OCI-LY1 (cell line): Measurements from ENCODE around the gene SIDT1.
A peak's percentile ranks its signal among the peaks of the same experiment; 100 is the strongest.

Source experiments
- H2AFZ ChIP-seq: fragments of 200-600 bp; sonication (generic), shearing (Covaris generic); 2 replicates; pipeline ENCODE4 v1.6.0; 2014; ENCODE audit warnings: antibody characterized with exemption, mild to moderate bottlenecking, low read length
- H3F3A ChIP-seq: fragments of 200-600 bp; sonication (generic), shearing (Covaris generic); 2 replicates; pipeline ENCODE4 v1.6.0; 2014; ENCODE audit warnings: mild to moderate bottlenecking, antibody characterized with exemption, low read length, moderate library complexity; ENCODE audit not compliant: insufficient read depth
- H3K27ac ChIP-seq: fragments of 200-600 bp; sonication (generic); 2 replicates; pipeline ENCODE4 v1.5.1; 2014; ENCODE audit warnings: low read length, mixed run types, mild to moderate bottlenecking, low read depth; ENCODE audit not compliant: poor library complexity, severe bottlenecking
- H3K27me3 ChIP-seq: fragments of 200-600 bp; sonication (generic); 2 replicates; pipeline ENCODE4 v1.6.0; 2014; ENCODE audit warnings: antibody characterized with exemption, mild to moderate bottlenecking, low read length, moderate library complexity; ENCODE audit not compliant: insufficient read depth
- H3K36me3 ChIP-seq: fragments of 200-600 bp; sonication (generic); 2 replicates; pipeline ENCODE4 v1.6.1; 2014; ENCODE audit warnings: mild to moderate bottlenecking, antibody characterized with exemption, low read length, moderate library complexity, mixed read lengths; ENCODE audit not compliant: insufficient read depth
- H3K4me1 ChIP-seq: fragments of 200-600 bp; sonication (generic); 2 replicates; pipeline ENCODE4 v1.5.1; 2014; ENCODE audit warnings: mild to moderate bottlenecking, low read length, moderate library complexity; ENCODE audit not compliant: insufficient read depth, severe bottlenecking
- H3K4me2 ChIP-seq: fragments of 200-600 bp; sonication (generic), shearing (Covaris generic); 2 replicates; pipeline ENCODE4 v1.6.1; 2014; ENCODE audit warnings: low read length
- H3K4me3 ChIP-seq: fragments of 200-600 bp; sonication (generic); 2 replicates; pipeline ENCODE4 v1.5.1; 2014; ENCODE audit warnings: low read length, low read depth, mild to moderate bottlenecking, mixed read lengths; ENCODE audit not compliant: poor library complexity, severe bottlenecking
- H3K79me2 ChIP-seq: fragments of 200-600 bp; shearing (Covaris generic); 2 replicates; pipeline ENCODE4 v1.6.1; 2016; ENCODE audit warnings: mixed run types, low read length, mixed read lengths; ENCODE audit not compliant: insufficient read depth
- H3K9ac ChIP-seq: fragments of 200-600 bp; sonication (generic), shearing (Covaris generic); 2 replicates; pipeline ENCODE4 v1.6.1; 2014; ENCODE audit warnings: mild to moderate bottlenecking, low read length, mixed read lengths
- H3K9me2 ChIP-seq: fragments of 200-600 bp; sonication (generic), shearing (Covaris generic); 2 replicates; pipeline ENCODE4 v1.6.1; 2014; ENCODE audit warnings: low read depth, mild to moderate bottlenecking, low read length, mixed read lengths
- H3K9me3 ChIP-seq: fragments of 200-600 bp; shearing (Covaris generic); 2 replicates; pipeline ENCODE4 v1.6.1; 2014; ENCODE audit warnings: low read length, mixed read lengths
- H4K20me1 ChIP-seq: fragments of 200-600 bp; sonication (generic), shearing (Covaris generic); 2 replicates; pipeline ENCODE4 v1.6.0; 2016; ENCODE audit warnings: mild to moderate bottlenecking, low read length; ENCODE audit not compliant: insufficient read depth
- EZH2 ChIP-seq: fragments of 200-600 bp; sonication (generic), shearing (Covaris generic); IDR thresholded peaks from 2 replicates; pipeline ENCODE4 v1.8.0; 2017; ENCODE audit warnings: borderline replicate concordance, mixed run types, mild to moderate bottlenecking, antibody characterized with exemption, low read length, moderate library complexity, mixed read lengths
- TF ChIP-seq, protein P1 (sequence below): fragments of 200-600 bp; sonication (generic), shearing (Covaris generic); IDR thresholded peaks from 2 replicates; pipeline ENCODE4 v1.5.1; 2017; ENCODE audit warnings: mild to moderate bottlenecking, antibody characterized with exemption, low read length, moderate library complexity, mixed read lengths

Gene SIDT1

DNA sequence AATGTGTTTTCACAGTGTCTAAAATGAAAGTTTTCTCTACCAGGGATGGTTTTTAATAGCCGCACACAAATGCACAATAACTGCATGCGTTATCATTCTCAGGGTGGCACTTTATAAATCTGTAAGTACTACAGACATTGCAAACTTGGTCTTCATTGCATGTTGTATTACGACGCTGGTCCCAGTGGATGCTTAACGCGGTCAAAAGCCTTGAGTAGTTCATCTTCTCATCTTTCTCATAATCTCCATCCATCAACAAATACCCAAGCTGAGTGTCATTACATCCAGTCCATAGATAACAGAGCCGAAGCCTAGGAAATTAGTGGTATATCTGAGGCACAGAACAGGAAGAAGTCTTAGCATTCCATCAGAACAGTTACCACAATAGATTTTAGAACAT lies 91.5 kb downstream of the SIDT1 start:
- no peak overlapping the region for H3K4me2 ChIP-seq
- no peak overlapping the region for H3K27ac ChIP-seq
- no peaks in the 10 kb centered on the region for H4K20me1 ChIP-seq

GRCh38 chr3:113625834-113626233 lies 93.5 kb downstream of the SIDT1 start:
- no peaks in the 10 kb centered on the region for H3F3A ChIP-seq
- no peak overlapping the region; the same call in 1 of the 2 replicates for H3K4me2 ChIP-seq
- H3K9me2 ChIP-seq, result no peaks in the 10 kb centered on the region
- no peaks in the 10 kb centered on the region for H3K27me3 ChIP-seq
- TF ChIP-seq, protein P1, sequence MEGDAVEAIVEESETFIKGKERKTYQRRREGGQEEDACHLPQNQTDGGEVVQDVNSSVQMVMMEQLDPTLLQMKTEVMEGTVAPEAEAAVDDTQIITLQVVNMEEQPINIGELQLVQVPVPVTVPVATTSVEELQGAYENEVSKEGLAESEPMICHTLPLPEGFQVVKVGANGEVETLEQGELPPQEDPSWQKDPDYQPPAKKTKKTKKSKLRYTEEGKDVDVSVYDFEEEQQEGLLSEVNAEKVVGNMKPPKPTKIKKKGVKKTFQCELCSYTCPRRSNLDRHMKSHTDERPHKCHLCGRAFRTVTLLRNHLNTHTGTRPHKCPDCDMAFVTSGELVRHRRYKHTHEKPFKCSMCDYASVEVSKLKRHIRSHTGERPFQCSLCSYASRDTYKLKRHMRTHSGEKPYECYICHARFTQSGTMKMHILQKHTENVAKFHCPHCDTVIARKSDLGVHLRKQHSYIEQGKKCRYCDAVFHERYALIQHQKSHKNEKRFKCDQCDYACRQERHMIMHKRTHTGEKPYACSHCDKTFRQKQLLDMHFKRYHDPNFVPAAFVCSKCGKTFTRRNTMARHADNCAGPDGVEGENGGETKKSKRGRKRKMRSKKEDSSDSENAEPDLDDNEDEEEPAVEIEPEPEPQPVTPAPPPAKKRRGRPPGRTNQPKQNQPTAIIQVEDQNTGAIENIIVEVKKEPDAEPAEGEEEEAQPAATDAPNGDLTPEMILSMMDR, result no peak
- no peak for TF ChIP-seq EZH2
- H2AFZ ChIP-seq, result no peak overlapping the region
- H3K27ac ChIP-seq, result no peak overlapping the region
- H3K79me2 ChIP-seq, result no peaks in the 10 kb centered on the region
- H4K20me1 ChIP-seq, result no peaks in the 10 kb centered on the region
- peaks cover 17% of the 10 kb centered on the region for H3K4me1 ChIP-seq
- no peaks in the 10 kb centered on the region for H3K9me3 ChIP-seq
- no peak overlapping the region for H3K4me3 ChIP-seq
- H3K36me3 ChIP-seq, result no peaks in the 10 kb centered on the region
- no peak overlapping the region for H3K9ac ChIP-seq

More for the DNA sequence above, 91.5 kb downstream of the SIDT1 start:
- Histone ChIP-seq H3K9me3 (no peaks in the 10 kb centered on the region), H3K4me1 (peaks cover 16% of the 10 kb centered on the region), H2AFZ (no peak overlapping the region), H3K36me3 (no peaks in the 10 kb centered on the region), H3K79me2 (no peaks in the 10 kb centered on the region), H3K9me2 (no peaks in the 10 kb centered on the region), H3K27me3 (no peaks in the 10 kb centered on the region), H3F3A (no peaks in the 10 kb centered on the region), H3K4me3 (no peak overlapping the region), H3K9ac (no peak overlapping the region)
- no peak for TF ChIP-seq EZH2
- TF ChIP-seq, protein P1, result no peak

DNA sequence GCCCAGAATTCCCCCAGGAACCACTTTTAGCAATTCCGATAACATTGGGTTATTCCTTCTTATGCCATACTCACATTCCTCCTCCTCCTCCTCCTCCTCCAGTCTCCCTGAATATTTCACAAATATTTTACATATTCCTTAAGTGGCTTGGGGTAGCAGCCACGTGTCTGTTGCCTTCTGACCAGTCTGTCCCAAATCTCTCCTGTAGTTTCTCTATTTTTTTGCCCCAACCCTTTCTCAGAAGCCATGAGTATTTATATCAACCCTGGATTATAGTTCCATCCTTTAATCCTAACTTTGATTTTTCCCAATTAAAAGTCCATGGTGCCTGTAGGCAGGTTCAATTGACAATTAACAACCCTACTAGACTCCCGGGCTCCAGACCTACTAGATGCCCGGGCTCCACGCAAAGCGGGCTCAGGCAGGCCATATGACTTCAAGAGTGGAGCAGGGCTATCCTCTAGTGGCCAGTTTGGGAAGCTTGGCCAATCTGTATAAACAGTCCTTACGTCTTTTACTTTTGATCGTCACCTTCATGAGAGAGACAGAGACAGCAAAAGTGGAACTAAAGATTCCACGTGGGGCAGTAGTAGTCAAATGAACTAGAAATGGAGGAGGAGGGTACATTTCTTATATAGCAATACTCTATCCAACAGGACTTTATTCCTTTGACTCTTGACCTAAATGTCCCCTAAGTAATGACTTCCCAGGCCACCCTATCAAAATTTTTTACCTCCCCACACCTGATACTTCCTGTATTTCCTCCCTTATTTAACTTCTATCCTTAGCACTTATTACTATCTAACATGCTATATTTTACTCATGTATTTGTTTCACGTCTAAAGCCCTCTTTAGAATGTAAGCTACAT lies 94.4 kb downstream of the SIDT1 start:
- no peak overlapping the region for H3K9ac ChIP-seq
- no peak overlapping the region for H3K4me3 ChIP-seq
- H3K4me2 ChIP-seq, result peak overlapping the region; percentile 25; the same call in 1 of the 2 replicates
- no peaks in the 10 kb centered on the region for H3K9me3 ChIP-seq
- no peak overlapping the region for H2AFZ ChIP-seq
- peaks cover 24% of the 10 kb centered on the region for H3K4me1 ChIP-seq
- no peak overlapping the region for H3K27ac ChIP-seq
- H3F3A ChIP-seq, result no peaks in the 10 kb centered on the region
- H4K20me1 ChIP-seq, result no peaks in the 10 kb centered on the region
- no peaks in the 10 kb centered on the region for H3K27me3 ChIP-seq
- no peaks in the 10 kb centered on the region for H3K9me2 ChIP-seq
- H3K36me3 ChIP-seq, result no peaks in the 10 kb centered on the region
- H3K79me2 ChIP-seq, result no peaks in the 10 kb centered on the region
- TF ChIP-seq, protein P1, result peak; percentile 82
- TF ChIP-seq EZH2, result no peak
